GM12801 (cell line): Measurements from ENCODE around the gene SERPINF2.

ENCODE experiments used
- CTCF ChIP-seq: IDR thresholded peaks from one replicate; pipeline ENCODE4 v1.5.1; 2011; ENCODE audit warnings: control low read depth; ENCODE audit not compliant: insufficient read length; ENCODE audit errors: extremely low read depth

Gene SERPINF2

GRCh38 chr17:1713878-1714426 lies 28.7 kb upstream of the SERPINF2 start:
- no peak for TF ChIP-seq CTCF

GRCh38 chr17:1714427-1714979 lies 28.2 kb upstream of the SERPINF2 start:
- TF ChIP-seq CTCF, result no peak

GRCh38 chr17:1714980-1715802 lies 27.5 kb upstream of the SERPINF2 start:
- no peak for TF ChIP-seq CTCF

- TF ChIP-seq CTCF, result no peak
These were observed 26.9 kb upstream of the SERPINF2 start for GRCh38 chr17:1715803-1716075.

- TF ChIP-seq CTCF, result no peak
These were observed 26.4 kb upstream of the SERPINF2 start for GRCh38 chr17:1716076-1716911.

- no peak for TF ChIP-seq CTCF
These were observed 25.6 kb upstream of the SERPINF2 start for GRCh38 chr17:1716912-1717695.
